Gastroesophageal sphincter (tissue), 3 donors: ENCODE data around the gene UGGT1.

ENCODE experiments used
- EP300 ChIP-seq: sonication (generic); formaldehyde crosslinking; IDR thresholded peaks from one replicate; pipeline ENCODE4 v1.6.1; 2017; ENCODE audit warnings: antibody characterized with exemption, mild to moderate bottlenecking
- POLR2A ChIP-seq, 2 donors: fragments of 450-650 bp; IDR thresholded peaks; one replicate each; pipeline ENCODE4 v1.6.1; 2017; ENCODE audit warnings: antibody characterized with exemption in 2 of 2, mild to moderate bottlenecking in 2 of 2, moderate library complexity in 1 of 2
- POLR2AphosphoS5 ChIP-seq: sonication (generic); formaldehyde crosslinking; IDR thresholded peaks from one replicate; pipeline ENCODE4 v1.6.1; 2017; ENCODE audit warnings: antibody characterized with exemption
- TF ChIP-seq, protein P1 (sequence below), 4 experiments: fragments of 200-600 bp in 2 of 4; fragments of 450-650 bp in 2 of 4; sonication (generic) in 1 of 4; IDR thresholded peaks; one replicate each; pipeline ENCODE4 v1.5.1; 2017 to 2019; ENCODE audit warnings: antibody characterized with exemption in 4 of 4, mild to moderate bottlenecking in 2 of 4, moderate library complexity in 2 of 4

DNA sequence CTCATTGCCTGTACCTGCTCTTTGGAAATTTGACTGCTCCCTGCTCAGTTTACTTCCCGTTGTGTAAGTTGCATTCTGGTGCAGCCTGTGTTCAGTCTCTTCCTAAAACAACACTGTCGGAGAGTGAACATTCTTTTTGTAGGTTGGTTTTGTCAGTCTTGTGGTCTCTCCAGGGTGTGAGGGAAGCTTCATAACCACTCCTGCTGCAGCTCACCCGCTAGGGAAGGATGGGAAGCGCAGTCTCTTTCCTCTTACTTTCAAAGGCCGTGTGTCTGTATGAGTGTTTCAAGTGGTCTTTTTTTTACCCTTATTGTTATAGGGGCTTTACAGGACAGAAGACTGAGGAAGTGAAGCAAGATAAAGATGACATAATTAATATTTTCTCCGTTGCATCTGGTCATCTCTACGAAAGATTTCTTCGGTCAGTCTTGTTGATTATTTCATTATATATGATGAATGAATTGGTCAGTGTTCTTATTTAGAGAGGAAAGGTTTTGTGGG, 87.2 kb downstream of the UGGT1 start:
- TF ChIP-seq, protein P1, sequence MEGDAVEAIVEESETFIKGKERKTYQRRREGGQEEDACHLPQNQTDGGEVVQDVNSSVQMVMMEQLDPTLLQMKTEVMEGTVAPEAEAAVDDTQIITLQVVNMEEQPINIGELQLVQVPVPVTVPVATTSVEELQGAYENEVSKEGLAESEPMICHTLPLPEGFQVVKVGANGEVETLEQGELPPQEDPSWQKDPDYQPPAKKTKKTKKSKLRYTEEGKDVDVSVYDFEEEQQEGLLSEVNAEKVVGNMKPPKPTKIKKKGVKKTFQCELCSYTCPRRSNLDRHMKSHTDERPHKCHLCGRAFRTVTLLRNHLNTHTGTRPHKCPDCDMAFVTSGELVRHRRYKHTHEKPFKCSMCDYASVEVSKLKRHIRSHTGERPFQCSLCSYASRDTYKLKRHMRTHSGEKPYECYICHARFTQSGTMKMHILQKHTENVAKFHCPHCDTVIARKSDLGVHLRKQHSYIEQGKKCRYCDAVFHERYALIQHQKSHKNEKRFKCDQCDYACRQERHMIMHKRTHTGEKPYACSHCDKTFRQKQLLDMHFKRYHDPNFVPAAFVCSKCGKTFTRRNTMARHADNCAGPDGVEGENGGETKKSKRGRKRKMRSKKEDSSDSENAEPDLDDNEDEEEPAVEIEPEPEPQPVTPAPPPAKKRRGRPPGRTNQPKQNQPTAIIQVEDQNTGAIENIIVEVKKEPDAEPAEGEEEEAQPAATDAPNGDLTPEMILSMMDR (IDR thresholded peaks at IDR 0.05): no peak
- TF ChIP-seq EP300 (no peak), POLR2A (IDR thresholded peaks at IDR 0.05) (no peak), POLR2AphosphoS5 (no peak)
